ENCODE results near the gene HM13.
"Not testable (repeated sequence)": the region's sequence is repeated elsewhere in the genome, so short reads cannot be mapped to it uniquely, and the experiment has no call there.

HM13 gene

DNA sequence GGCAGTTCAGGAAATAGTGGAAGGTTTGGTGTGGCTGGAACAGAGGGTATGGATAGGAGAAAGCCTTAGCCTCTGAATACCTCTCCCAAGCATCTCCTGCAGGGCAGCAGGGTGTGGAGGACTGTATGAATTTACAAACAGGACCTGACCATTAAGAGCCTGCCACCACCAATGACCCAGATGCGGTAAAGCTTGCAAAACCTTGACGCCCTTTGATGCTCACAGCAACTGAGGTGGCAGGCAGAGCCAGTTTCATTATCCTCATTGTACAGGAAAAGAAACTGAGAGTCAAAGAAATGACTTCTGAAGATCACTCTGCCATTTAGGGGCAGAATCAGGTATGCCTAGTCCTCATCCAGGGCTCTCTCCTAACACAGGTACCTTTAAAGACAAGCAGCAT, 2.4 kb downstream of the HM13 start:
- TF ChIP-seq, protein P1, sequence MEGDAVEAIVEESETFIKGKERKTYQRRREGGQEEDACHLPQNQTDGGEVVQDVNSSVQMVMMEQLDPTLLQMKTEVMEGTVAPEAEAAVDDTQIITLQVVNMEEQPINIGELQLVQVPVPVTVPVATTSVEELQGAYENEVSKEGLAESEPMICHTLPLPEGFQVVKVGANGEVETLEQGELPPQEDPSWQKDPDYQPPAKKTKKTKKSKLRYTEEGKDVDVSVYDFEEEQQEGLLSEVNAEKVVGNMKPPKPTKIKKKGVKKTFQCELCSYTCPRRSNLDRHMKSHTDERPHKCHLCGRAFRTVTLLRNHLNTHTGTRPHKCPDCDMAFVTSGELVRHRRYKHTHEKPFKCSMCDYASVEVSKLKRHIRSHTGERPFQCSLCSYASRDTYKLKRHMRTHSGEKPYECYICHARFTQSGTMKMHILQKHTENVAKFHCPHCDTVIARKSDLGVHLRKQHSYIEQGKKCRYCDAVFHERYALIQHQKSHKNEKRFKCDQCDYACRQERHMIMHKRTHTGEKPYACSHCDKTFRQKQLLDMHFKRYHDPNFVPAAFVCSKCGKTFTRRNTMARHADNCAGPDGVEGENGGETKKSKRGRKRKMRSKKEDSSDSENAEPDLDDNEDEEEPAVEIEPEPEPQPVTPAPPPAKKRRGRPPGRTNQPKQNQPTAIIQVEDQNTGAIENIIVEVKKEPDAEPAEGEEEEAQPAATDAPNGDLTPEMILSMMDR (IDR thresholded peaks at IDR 0.05; ENCODE audit: control extremely low read depth, extremely low read depth, low read depth, missing control alignments): no peak
- DNase-seq (ENCODE audit: extremely low spot score): no peak

DNA sequence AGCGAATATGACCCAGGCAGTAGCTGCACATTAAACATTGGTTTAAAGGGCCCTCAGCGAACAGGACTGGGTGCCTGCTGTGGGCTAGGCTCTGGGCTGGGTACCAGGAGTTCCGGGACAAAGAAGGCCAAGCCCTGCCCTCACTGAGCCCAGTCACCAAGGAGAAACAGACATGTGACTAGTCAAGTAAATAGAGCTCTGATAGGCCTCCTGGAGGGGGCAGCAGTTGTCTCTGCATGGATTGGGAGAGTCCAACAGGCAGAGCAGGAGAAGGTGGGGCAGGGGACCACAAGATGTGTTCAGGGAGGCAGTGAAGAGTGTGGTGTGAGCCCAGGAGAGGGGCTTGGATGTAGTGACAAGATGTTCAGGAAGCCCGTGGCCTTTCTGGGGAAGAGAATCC, 3.1 kb downstream of the HM13 start:
- POLR2A ChIA-PET: interaction anchor here (0.7 kb wide), 1 partner anchor 144 kb away, joined by 4 read pairs; no protein-coding TSS in a partner anchor
- TF ChIP-seq, protein P1 (IDR thresholded peaks at IDR 0.05; ENCODE audit: control extremely low read depth, extremely low read depth, low read depth, missing control alignments): no peak
- CTCF ChIA-PET: interaction anchor here (2.6 kb wide), 1 partner anchor 96 kb away, joined by 8 read pairs; no protein-coding TSS in a partner anchor
- DNase-seq (ENCODE audit: extremely low spot score): no peak

More for the DNA sequence above, 2.4 kb downstream of the HM13 start:
- ChIA-PET POLR2A (no interaction called here), CTCF (interaction anchor here (1.3 to 1.4 kb wide), 2 partner anchors 13 to 41 kb away, joined by 3 to 5 read pairs; no protein-coding TSS in a partner anchor)

DNA sequence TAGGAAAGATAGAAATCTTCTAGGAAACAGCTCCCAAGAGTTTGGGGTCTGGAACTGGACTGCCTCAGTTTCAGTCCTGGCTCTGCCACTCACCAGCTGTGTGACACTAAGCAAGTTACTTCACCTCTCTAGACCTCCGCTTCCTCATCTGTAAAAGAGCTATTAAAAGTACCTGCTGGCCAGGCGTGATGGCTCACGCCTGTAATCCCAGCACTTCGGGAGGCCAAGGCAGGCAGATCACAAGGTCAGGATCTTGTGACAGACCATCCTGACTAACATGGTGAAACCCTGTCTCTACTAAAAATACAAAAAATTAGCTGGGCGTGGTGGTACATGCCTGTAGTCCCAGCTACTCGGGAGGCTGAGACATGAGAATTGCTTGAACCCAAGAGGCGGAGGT, 7.0 kb downstream of the HM13 start:
- ChIA-PET POLR2A (interaction anchor here (0.7 kb wide), 1 partner anchor 400 kb away, joined by 6 read pairs; no protein-coding TSS in a partner anchor), CTCF (interaction anchor here (0.8 to 2.3 kb wide), 9 partner anchors 13 to 91 kb away, joined by 3 to 10 read pairs (median 5); no protein-coding TSS in a partner anchor)
- DNase-seq (ENCODE audit: extremely low spot score): not testable (repeated sequence)

DNA sequence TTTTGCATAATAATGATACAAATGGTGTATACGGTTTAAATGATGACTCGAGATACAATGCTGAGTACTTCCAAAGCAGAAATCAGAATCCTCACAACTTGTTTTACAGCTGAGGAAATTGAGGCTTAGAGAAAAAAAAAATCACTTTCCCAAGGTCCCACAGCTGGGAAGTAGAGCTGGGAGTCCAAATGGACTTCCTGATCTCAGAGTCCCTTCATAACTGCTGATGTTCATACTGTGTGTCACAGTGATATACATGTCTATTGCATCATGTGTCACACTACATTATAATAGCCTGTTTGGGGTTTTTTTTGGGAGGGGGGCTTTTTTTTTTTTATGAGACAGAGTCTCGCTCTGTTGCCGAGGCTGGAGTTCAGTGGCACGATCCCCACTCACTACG, 8.5 kb downstream of the HM13 start:
- no peak for DNase-seq (ENCODE audit: extremely low spot score)
- TF ChIP-seq, protein P1 (IDR thresholded peaks at IDR 0.05; ENCODE audit: control extremely low read depth, extremely low read depth, low read depth, missing control alignments): no peak
- ChIA-PET POLR2A (interaction anchor here (0.7 kb wide), 1 partner anchor 137 kb away, joined by 3 read pairs; no protein-coding TSS in a partner anchor), CTCF (interaction anchor here (0.9 to 2.3 kb wide), 5 partner anchors 8 to 90 kb away, joined by 3 to 10 read pairs (median 4); no protein-coding TSS in a partner anchor)

DNA sequence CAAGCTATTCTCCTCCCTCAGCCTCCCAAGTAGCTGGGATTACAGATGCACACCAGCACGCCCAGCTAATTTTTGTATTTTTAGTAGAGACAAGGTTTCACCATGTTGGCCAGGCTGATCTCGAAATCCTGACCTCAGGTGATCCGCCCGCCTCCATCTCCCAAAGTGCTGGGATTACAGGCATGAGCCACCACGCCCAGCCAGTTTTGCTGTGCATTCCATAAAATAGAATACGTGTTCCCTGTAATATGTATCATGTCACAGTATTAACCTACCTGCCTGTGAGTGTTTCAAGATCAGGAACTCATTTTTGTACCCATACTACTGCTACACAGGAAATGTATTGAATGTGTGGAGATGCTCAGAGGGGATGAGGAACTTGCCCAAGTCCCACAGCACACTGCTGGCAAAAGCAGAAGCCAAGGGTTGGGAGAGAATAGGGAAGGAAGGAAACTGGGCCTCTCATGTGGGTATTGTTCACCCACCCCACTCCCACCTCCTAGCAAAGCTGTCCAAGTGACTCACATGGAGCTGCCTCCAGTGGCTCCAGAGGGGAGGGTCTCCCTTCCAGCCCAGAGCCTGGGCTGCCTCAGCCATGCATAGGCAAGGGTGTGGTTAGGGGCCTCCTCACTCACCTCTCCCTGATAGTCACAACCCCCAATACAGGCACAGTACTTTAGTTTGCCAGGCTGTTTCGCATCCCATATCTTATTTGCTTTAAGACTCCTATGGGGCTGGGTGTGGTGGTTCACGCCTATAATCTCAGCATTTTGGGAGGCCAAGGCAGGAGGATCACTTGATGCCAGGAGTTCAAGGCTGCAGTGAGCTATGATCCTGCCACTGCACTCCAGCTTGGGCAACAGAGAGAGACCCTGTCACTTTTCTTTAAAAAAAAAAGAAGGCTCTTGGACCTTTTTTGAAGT, 9.4 kb downstream of the HM13 start:
- DNase-seq (ENCODE audit: extremely low spot score): no peak
- ChIA-PET CTCF (interaction anchor here (1.2 kb wide), 1 partner anchor 89 kb away, joined by 3 read pairs; no protein-coding TSS in a partner anchor), POLR2A (interaction anchor here (0.7 kb wide), 1 partner anchor 136 kb away, joined by 3 read pairs; no protein-coding TSS in a partner anchor)
- TF ChIP-seq, protein P1 (IDR thresholded peaks at IDR 0.05; ENCODE audit: control extremely low read depth, extremely low read depth, low read depth, missing control alignments): no peak

DNA sequence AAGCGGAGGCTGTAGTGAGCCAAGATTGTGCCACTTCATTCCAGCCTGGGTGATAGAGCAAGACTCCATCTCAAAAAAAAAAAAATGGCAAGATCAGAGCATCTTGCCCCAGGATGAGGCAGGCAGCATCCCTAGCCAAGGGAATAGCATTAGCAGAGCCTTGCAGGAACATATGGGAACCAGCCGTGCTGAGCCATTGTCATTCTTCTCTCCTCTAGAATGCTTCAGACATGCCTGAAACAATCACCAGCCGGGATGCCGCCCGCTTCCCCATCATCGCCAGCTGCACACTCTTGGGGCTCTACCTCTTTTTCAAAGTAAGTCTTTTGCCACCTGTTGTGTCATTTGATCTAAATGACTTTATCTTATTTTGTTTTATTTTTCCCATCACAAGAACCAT, 13.0 kb downstream of the HM13 start:
- POLR2A ChIA-PET: interaction anchor here (0.7 kb wide), 1 partner anchor 80 kb away, joined by 3 read pairs; no protein-coding TSS in a partner anchor
- TF ChIP-seq, protein P1 (IDR thresholded peaks at IDR 0.05; ENCODE audit: control extremely low read depth, extremely low read depth, low read depth, missing control alignments): no peak
- CTCF ChIA-PET: interaction anchor here (1.1 to 2.0 kb wide), 3 partner anchors 14 to 85 kb away, joined by 3 to 7 read pairs (median 3); a partner anchor contains a TSS

More for the DNA sequence above, 13.0 kb downstream of the HM13 start:
- no peak for DNase-seq (ENCODE audit: extremely low spot score)

All from GM10248 (cell line).